Right cardiac atrium (tissue), 5 donors: ENCODE results near the gene ASAP3. TPM values are rescaled to one million over a fixed set of nuclear protein-coding genes. Genes with fewer than 3 reads are reported as not detected.

Experiments used
- ATAC-seq, 2 donors: fragments of 200-7000 bp; cut with Tn5 transposase; one replicate each; pipeline versions ENCODE4 v1.8.0 to v1.9.1; 2020; ENCODE audit warnings: moderate library complexity in 2 of 2, mild to moderate bottlenecking in 1 of 2
- DNase-seq, 3 donors: peaks; one replicate each; pipeline ENCODE4 v3.0.0-alpha.2; 2020
- H3K27ac ChIP-seq: one replicate; pipeline ENCODE4 v1.5.1; 2013; ENCODE audit warnings: mild to moderate bottlenecking, low read length, control low read depth, moderate library complexity
- H3K27me3 ChIP-seq: one replicate; pipeline ENCODE4 v1.6.1; 2013; ENCODE audit not compliant: control insufficient read depth, insufficient read depth
- H3K4me1 ChIP-seq: one replicate; pipeline ENCODE4 v1.6.1; 2013; ENCODE audit warnings: low read length; ENCODE audit not compliant: control insufficient read depth, insufficient read depth
- H3K4me3 ChIP-seq: one replicate; pipeline ENCODE4 v1.5.1; 2013; ENCODE audit warnings: low read length, control low read depth
- H3K9me3 ChIP-seq: one replicate; pipeline ENCODE4 v1.6.1; 2013; ENCODE audit warnings: low read length; ENCODE audit not compliant: control insufficient read depth
- WGBS: extraction: QIAGEN DNeasy Blood & Tissue Kit; methylation state at CpG from one replicate; pipeline ENCODE4 v1.1.7; 2013; 5-methylcytosine and 5-hydroxymethylcytosine counted together
- intact Hi-C, 4 donors: fragments of 100-400 bp; cut with DNase I; formaldehyde crosslinking; loops; one replicate each; pipeline versions ENCODE4 v1.11.0 to v1.14.0; 2022 to 2023
- long read RNA-seq, 4 donors: library from polyadenylated mRNA; unstranded; transcript quantifications; one replicate each; pipeline ENCODE4 v2.0.0, GENCODE V29; 2020 to 2021
- polyA plus RNA-seq: library from polyadenylated mRNA; stranded (reverse); fragments of 200-250 nt; gene quantifications from one replicate; pipeline ENCODE4 v1.2.3, GENCODE V29; 2013
- total RNA-seq, 4 donors: library from RNA; stranded (reverse); fragmentation: NEBNext Ultra II Directional; extraction: Animal tissue kit (Norgen Biotek cat#: 25700); gene quantifications; one replicate each; pipeline ENCODE4 v1.2.1, GENCODE V29; 2021
- donor health status: healthy with polysubstance abuse.
- donor health status: DM: no; HTN: yes; CAD: no.
- donor health status: DM: no; HTN: no; CAD: no.
- donor health status: DM: no; HTN: yes; CAD: no; lungs with severe emphysema.
- donor health status: DM: yes; HTN: yes; CAD: no.

The ASAP3 gene
- total RNA-seq (10 to 100 TPM; 31.4 to 45.2 (median 34.1) TPM), polyA plus RNA-seq (34.2 TPM)
- long read RNA-seq, donor 1, full-length matches to known transcripts, result 32 of 79 reads
- long read RNA-seq, donor 1, partial matches to known transcripts, result 28 of 79 reads
- long read RNA-seq, donor 1, other reads (novel, unspliced or antisense), result 19 of 79 reads
- long read RNA-seq, donor 2, full-length matches to known transcripts, result 34 of 70 reads
- long read RNA-seq, donor 2, partial matches to known transcripts, result 19 of 70 reads
- long read RNA-seq, donor 2, other reads (novel, unspliced or antisense), result 17 of 70 reads
- long read RNA-seq, donor 3, full-length matches to known transcripts, result 50 of 145 reads
- long read RNA-seq, donor 3, partial matches to known transcripts, result 50 of 145 reads
- long read RNA-seq, donor 3, other reads (novel, unspliced or antisense), result 45 of 145 reads
- long read RNA-seq, donor 4, full-length matches to known transcripts, result 28 of 52 reads
- long read RNA-seq, donor 4, partial matches to known transcripts, result 13 of 52 reads
- long read RNA-seq, donor 4, other reads (novel, unspliced or antisense), result 11 of 52 reads

- DNase-seq (peak; percentile 61 to 86 (median 78)), ATAC-seq (peak; percentile 1 to 5)
- under 1% methylated on average over 84 of the region's 84 CpGs for WGBS
- Histone ChIP-seq H3K9me3 (no peaks in the 10 kb centered on the region), H3K4me3 (peak within 1 kb of the TSS; percentile 99), H3K27me3 (no peaks in the 10 kb centered on the region), H3K27ac (peak within 1 kb of the TSS; percentile 95), H3K4me1 (peaks cover 17% of the 10 kb centered on the region)
- intact Hi-C loops, result no loop called here
These were observed at the start of gene ASAP3 for GRCh38 chr1:23483321-23484252. ASAP3 (minus strand) TSS chr1:23484179; CDS start chr1:23484133, 46 bp downstream.

- Histone ChIP-seq H3K4me1 (no peaks in the 10 kb centered on the region), H3K27ac (no peak overlapping the region), H3K27me3 (no peaks in the 10 kb centered on the region), H3K9me3 (no peaks in the 10 kb centered on the region), H3K4me3 (no peak overlapping the region)
- intact Hi-C loops, result loop anchor here in 1 of 4 donors (10.0 kb wide), 1 partner anchor 249 kb away; no protein-coding TSS in a partner anchor
- DNase-seq (peak in 1 of 3 donors; percentile 63), ATAC-seq (no peak)
- 85% methylated on average over 6 of the region's 6 CpGs for WGBS
These were observed 49.5 kb upstream of the ASAP3 start for GRCh38 chr1:23533246-23534023.

- no peak overlapping the region for H3K27ac ChIP-seq
- DNase-seq, result no peak
- no peaks in the 10 kb centered on the region for H3K4me1 ChIP-seq
- intact Hi-C loops, result loop anchor here in 1 of 4 donors (10.0 kb wide), 1 partner anchor 247 kb away; no protein-coding TSS in a partner anchor
- H3K27me3 ChIP-seq, result no peaks in the 10 kb centered on the region
- ATAC-seq, result no peak
- H3K4me3 ChIP-seq, result peak overlapping the region; percentile 8
- 32% methylated on average over 5 of the region's 5 CpGs for WGBS
- H3K9me3 ChIP-seq, result no peaks in the 10 kb centered on the region
These were observed 47.6 kb upstream of the ASAP3 start for GRCh38 chr1:23531562-23532094.

- ATAC-seq, result peak; percentile 81 to 84
- H3K27me3 ChIP-seq, result no peaks in the 10 kb centered on the region
- peak; percentile 87 to 95 (median 92) for DNase-seq
- no peaks in the 10 kb centered on the region for H3K9me3 ChIP-seq
- under 1% methylated on average over 85 of the region's 85 CpGs for WGBS
- intact Hi-C loops, result loop anchor here in 1 of 4 donors (10.0 kb wide), 1 partner anchor 246 kb away; no protein-coding TSS in a partner anchor
- H3K27ac ChIP-seq, result no peak within 1 kb of the TSS
- no peaks in the 10 kb centered on the region for H3K4me1 ChIP-seq
- H3K4me3 ChIP-seq, result peak within 1 kb of the TSS; percentile 53
These were observed 47.0 kb upstream of the ASAP3 start, which contains the start of gene E2F2 for GRCh38 chr1:23530747-23531561. E2F2 (minus strand) TSS chr1:23531233; CDS start chr1:23530793, 440 bp downstream.

GRCh38 chr1:23530087-23530746, 46.2 kb upstream of the ASAP3 start:
- 7% methylated on average over 22 of the region's 22 CpGs for WGBS
- no peaks in the 10 kb centered on the region for H3K4me1 ChIP-seq
- no peaks in the 10 kb centered on the region for H3K9me3 ChIP-seq
- intact Hi-C loops, result loop anchor here in 1 of 4 donors (10.0 kb wide), 1 partner anchor 245 kb away; no protein-coding TSS in a partner anchor
- peak overlapping the region; percentile 53 for H3K4me3 ChIP-seq
- H3K27ac ChIP-seq, result no peak overlapping the region
- no peaks in the 10 kb centered on the region for H3K27me3 ChIP-seq
- DNase-seq (no peak), ATAC-seq (peak in 1 of 2 donors; percentile 2)

- Histone ChIP-seq H3K27ac (no peak overlapping the region), H3K9me3 (no peaks in the 10 kb centered on the region), H3K27me3 (no peaks in the 10 kb centered on the region), H3K4me1 (no peaks in the 10 kb centered on the region), H3K4me3 (no peak overlapping the region)
- WGBS, result 64% methylated on average over 8 of the region's 8 CpGs
- no peak for DNase-seq
- intact Hi-C loops, result loop anchor here in 1 of 4 donors (10.0 kb wide), 1 partner anchor 245 kb away; no protein-coding TSS in a partner anchor
- no peak for ATAC-seq
These were observed 45.4 kb upstream of the ASAP3 start for GRCh38 chr1:23529146-23530086.

- no peaks in the 10 kb centered on the region for H3K4me1 ChIP-seq
- DNase-seq, result peak; percentile 86 to 92 (median 92)
- intact Hi-C loops, result no loop called here
- WGBS, result 13% methylated on average over 9 of the region's 9 CpGs
- no peaks in the 10 kb centered on the region for H3K9me3 ChIP-seq
- no peak overlapping the region for H3K27ac ChIP-seq
- H3K27me3 ChIP-seq, result no peaks in the 10 kb centered on the region
- peak; percentile 70 to 82 for ATAC-seq
- H3K4me3 ChIP-seq, result no peak overlapping the region
These were observed 44.4 kb upstream of the ASAP3 start for GRCh38 chr1:23528250-23528978.

- no peaks in the 10 kb centered on the region for H3K9me3 ChIP-seq
- intact Hi-C loops, result no loop called here
- no peak overlapping the region for H3K4me3 ChIP-seq
- no peak for DNase-seq
- H3K27me3 ChIP-seq, result no peaks in the 10 kb centered on the region
- 68% methylated on average over 6 of the region's 6 CpGs for WGBS
- no peaks in the 10 kb centered on the region for H3K4me1 ChIP-seq
- no peak for ATAC-seq
- H3K27ac ChIP-seq, result no peak overlapping the region
These were observed 43.9 kb upstream of the ASAP3 start for GRCh38 chr1:23527900-23528249.
